Peyer's patch (tissue), 4 donors: ENCODE results near the gene ISG20L2. TPM values are rescaled to one million over a fixed set of nuclear protein-coding genes. Genes with fewer than 3 reads are reported as not detected.

Experiments used
- DNase-seq, 3 donors: peaks; one replicate each; pipeline ENCODE4 v3.0.0-alpha.2; 2017 to 2019
- H3K27ac ChIP-seq, 4 donors: fragments of 200-600 bp; sonication (generic); one replicate each; pipeline ENCODE4 v1.5.1; 2016 to 2019
- H3K27me3 ChIP-seq, 2 donors: fragments of 200-600 bp; sonication (generic); one replicate each; pipeline ENCODE4 v1.5.1; 2019
- H3K36me3 ChIP-seq, 3 donors: fragments of 200-600 bp; sonication (generic); one replicate each; pipeline ENCODE4 v1.5.1; 2016 to 2019
- H3K4me1 ChIP-seq, 4 donors: fragments of 200-600 bp; sonication (generic); one replicate each; pipeline ENCODE4 v1.5.1; 2016 to 2019
- H3K4me3 ChIP-seq, 4 donors: fragments of 200-600 bp; sonication (generic); 1 replicate in 3 of 4; 2 replicates in 1 of 4; pipeline ENCODE4 v1.5.1; 2016 to 2019; ENCODE audit warnings: mild to moderate bottlenecking in 1 of 4
- H3K9me3 ChIP-seq, 4 donors: fragments of 200-600 bp; sonication (generic); one replicate each; pipeline ENCODE4 v1.5.1; 2016 to 2019; ENCODE audit warnings: mild to moderate bottlenecking in 1 of 4
- CTCF ChIP-seq, 6 experiments: fragments of 450-650 bp in 4 of 6; fragments of 200-600 bp in 2 of 6; sonication (generic) in 1 of 6; IDR thresholded peaks; one replicate each; pipeline ENCODE4 v1.5.1; 2017 to 2019; ENCODE audit warnings: antibody characterized with exemption in 6 of 6, mild to moderate bottlenecking in 3 of 6, moderate library complexity in 1 of 6
- POLR2A ChIP-seq, 2 donors: fragments of 450-650 bp; IDR thresholded peaks; one replicate each; pipeline ENCODE4 v1.5.1; 2017; ENCODE audit warnings: antibody characterized with exemption in 2 of 2, mild to moderate bottlenecking in 2 of 2, moderate library complexity in 2 of 2
- total RNA-seq, 4 donors: library from RNA; depleted of rRNA; stranded (reverse); fragments of >200 nt; gene quantifications; one replicate each; pipeline ENCODE4 v1.1.0, GENCODE V29; 2016

ISG20L2 gene
- total RNA-seq, 4 donors from 2014 or later = 22.4 to 47.2 (median 27.9) TPM

GRCh38 chr1:156748670-156749418 is 20.3 kb upstream of the ISG20L2 start:
- peak; percentile 26 to 78 (median 74) for DNase-seq
- peak in 1 of 6 experiments; percentile 21 for TF ChIP-seq CTCF (IDR thresholded peaks at IDR 0.05)
- peak in 1 of 2 donors; percentile 45 for TF ChIP-seq POLR2A (IDR thresholded peaks at IDR 0.05)
- H3K36me3 ChIP-seq = peaks cover 0 to 14% (median 0%) of the 10 kb centered on the region in 3 donors
- no peaks in the 10 kb centered on the region for H3K27me3 ChIP-seq
- no peaks in the 10 kb centered on the region for H3K9me3 ChIP-seq
- H3K4me3 ChIP-seq = peak overlapping the region; percentile 11 to 97 (median 85)
- H3K4me1 ChIP-seq = peaks cover 0 to 52% (median 33%) of the 10 kb centered on the region in 4 donors
- H3K27ac ChIP-seq = peak overlapping the region; percentile 87 to 99 (median 96)

DNA sequence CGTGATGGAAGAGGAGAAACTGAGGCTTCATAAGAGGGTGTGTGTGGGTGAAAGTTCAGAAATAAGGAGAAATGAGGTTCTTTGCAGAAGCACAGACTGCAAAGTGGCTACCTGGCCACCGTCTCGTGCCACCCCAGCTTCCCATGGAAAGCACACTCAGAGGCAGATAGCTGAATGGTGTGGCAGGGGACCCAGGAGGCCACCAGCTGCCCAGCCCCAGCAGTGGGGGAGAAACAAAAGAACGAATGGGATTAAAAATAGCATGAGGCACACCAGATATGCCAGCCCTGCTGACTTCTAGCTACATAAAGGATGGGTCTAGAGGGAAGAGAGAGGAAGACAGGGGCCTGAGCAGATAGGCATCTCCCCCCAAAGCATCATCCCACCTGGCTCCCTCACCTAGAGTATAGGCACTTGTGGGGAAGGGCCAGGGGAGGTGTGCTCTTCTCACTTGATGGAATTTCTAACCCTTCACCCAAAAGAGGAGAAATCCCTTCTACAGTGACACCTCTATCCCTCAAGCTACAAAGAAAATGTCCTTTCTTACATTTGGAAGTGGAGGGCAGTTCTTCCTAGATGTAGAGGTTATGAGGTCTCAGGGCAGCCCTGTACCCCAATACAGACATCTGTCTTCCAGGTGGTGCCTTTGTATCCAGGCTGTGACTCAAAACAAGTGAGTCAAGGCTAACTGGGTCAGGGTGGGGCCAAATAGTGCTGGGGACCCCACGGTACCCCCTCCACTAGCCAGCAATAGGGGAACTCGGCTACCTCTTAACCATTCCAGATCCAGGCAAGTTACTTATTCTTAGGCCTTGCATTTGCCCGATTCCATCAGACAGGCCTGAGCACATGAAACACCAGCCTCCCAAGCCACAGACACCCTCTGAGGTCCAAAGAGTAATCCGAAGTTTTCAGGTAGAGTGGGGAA is 19.4 kb upstream of the ISG20L2 start:
- no peak for DNase-seq
- H3K9me3 ChIP-seq = no peaks in the 10 kb centered on the region
- peaks cover 0 to 48% (median 33%) of the 10 kb centered on the region in 4 donors for H3K4me1 ChIP-seq
- peaks cover 0 to 22% (median 0%) of the 10 kb centered on the region in 3 donors for H3K36me3 ChIP-seq
- peak overlapping the region; percentile 23 to 97 (median 66) for H3K4me3 ChIP-seq
- peak overlapping the region; percentile 87 to 99 (median 96) for H3K27ac ChIP-seq
- no peaks in the 10 kb centered on the region for H3K27me3 ChIP-seq
- TF ChIP-seq CTCF (IDR thresholded peaks at IDR 0.05) (no peak), POLR2A (IDR thresholded peaks at IDR 0.05) (peak in 1 of 2 donors; percentile 4)

DNA sequence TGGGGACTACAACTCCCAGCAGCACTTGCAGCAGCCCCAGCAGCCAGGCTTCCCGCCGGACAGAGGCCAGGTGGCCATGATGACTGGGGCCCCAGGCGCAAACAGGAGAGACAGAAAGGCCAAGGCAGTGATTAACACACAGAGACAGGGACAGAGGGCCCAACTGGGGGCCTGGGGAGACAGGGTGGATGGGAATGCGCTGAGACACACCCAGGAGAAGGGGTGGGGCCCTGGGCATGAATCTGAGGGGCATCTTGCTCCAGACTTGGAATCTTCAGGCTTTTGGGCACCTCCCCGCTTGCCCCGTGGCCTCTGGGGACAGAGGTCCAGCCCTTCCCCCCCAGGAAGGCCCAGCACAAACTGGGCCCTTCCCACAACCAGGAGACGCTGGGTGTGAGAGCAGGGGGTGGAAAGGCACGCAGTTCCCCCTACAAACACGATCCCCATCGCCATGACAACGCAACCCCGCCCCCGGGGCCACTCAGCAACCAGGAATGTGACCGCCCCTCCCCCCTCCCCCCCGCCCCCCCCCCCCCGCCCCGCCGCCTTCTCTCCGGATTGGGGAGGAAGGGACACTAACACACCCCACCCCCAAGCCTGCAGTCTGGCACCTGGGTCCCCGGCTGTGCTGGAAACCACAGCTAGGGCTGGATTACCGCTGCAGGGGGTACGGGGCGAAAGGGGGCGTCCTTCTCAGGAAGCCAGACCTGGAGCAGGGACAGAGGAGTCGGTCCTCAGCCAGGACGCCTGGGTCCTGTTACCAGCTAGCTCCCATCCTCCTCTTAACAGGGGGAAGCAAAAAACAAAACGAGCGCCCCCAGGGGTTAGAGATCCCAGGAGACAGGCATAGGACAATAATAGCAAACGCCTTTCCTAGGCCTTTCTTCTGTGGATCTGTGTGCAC is 18.4 kb upstream of the ISG20L2 start:
- no peaks in the 10 kb centered on the region for H3K27me3 ChIP-seq
- peak overlapping the region; percentile 23 to 97 (median 66) for H3K4me3 ChIP-seq
- peak; percentile 74 to 95 (median 94) for DNase-seq
- peak in 3 of 6 experiments; percentile 2 to 28 (median 13) for TF ChIP-seq CTCF (IDR thresholded peaks at IDR 0.05)
- peak; percentile 8 to 59 for TF ChIP-seq POLR2A (IDR thresholded peaks at IDR 0.05)
- H3K9me3 ChIP-seq = no peaks in the 10 kb centered on the region
- peak overlapping the region; percentile 87 to 99 (median 96) for H3K27ac ChIP-seq
- peaks cover 0 to 41% (median 33%) of the 10 kb centered on the region in 4 donors for H3K4me1 ChIP-seq
- H3K36me3 ChIP-seq = peaks cover 0 to 32% (median 0%) of the 10 kb centered on the region in 3 donors

- DNase-seq = no peak
- peak overlapping the region; percentile 23 to 97 (median 66) for H3K4me3 ChIP-seq
Measured at GRCh38 chr1:156746406-156746727, 17.8 kb upstream of the ISG20L2 start.

More at GRCh38 chr1:156746406-156746727, 17.8 kb upstream of the ISG20L2 start:
- H3K36me3 ChIP-seq = peaks cover 0 to 32% (median 0%) of the 10 kb centered on the region in 3 donors
- peaks cover 0 to 41% (median 33%) of the 10 kb centered on the region in 4 donors for H3K4me1 ChIP-seq
- no peaks in the 10 kb centered on the region for H3K9me3 ChIP-seq
- H3K27ac ChIP-seq = peak overlapping the region; percentile 87 to 99 (median 96)
- no peaks in the 10 kb centered on the region for H3K27me3 ChIP-seq
- TF ChIP-seq POLR2A (IDR thresholded peaks at IDR 0.05) = no peak
- TF ChIP-seq CTCF (IDR thresholded peaks at IDR 0.05) = no peak
